DOHH2 (cell line): Measurements from ENCODE around the gene CELF5.
"Not testable (repeated sequence)": the region's sequence is repeated elsewhere in the genome, so short reads cannot be mapped to it uniquely, and the experiment has no call there.

Experiments used
- H3F3A ChIP-seq: fragments of 200-600 bp; sonication (generic), shearing (Covaris generic); 2 replicates; pipeline ENCODE4 v1.6.0; 2016; ENCODE audit warnings: antibody characterized with exemption, mild to moderate bottlenecking; ENCODE audit not compliant: control insufficient read depth, insufficient read depth
- H3K27ac ChIP-seq: fragments of 200-600 bp; sonication (generic); 2 replicates; pipeline ENCODE4 v1.5.1; 2014; ENCODE audit warnings: low read depth, mild to moderate bottlenecking, low read length, moderate library complexity
- H3K27me3 ChIP-seq: fragments of 200-600 bp; sonication (generic); 2 replicates; pipeline ENCODE4 v1.6.1; 2014; ENCODE audit warnings: mild to moderate bottlenecking, low read length, mixed read lengths; ENCODE audit not compliant: control insufficient read depth
- H3K36me3 ChIP-seq: fragments of 200-600 bp; sonication (generic); 2 replicates; pipeline ENCODE4 v1.6.1; 2014; ENCODE audit warnings: mild to moderate bottlenecking, low read length, moderate library complexity, mixed read lengths; ENCODE audit not compliant: control insufficient read depth
- H3K4me1 ChIP-seq: fragments of 200-600 bp; sonication (generic); 2 replicates; pipeline ENCODE4 v1.6.1; 2014; ENCODE audit warnings: mild to moderate bottlenecking, low read length, mixed read lengths; ENCODE audit not compliant: control insufficient read depth
- H3K4me2 ChIP-seq: fragments of 200-600 bp; sonication (generic); 2 replicates; pipeline ENCODE4 v1.6.0; 2014; ENCODE audit warnings: mild to moderate bottlenecking, low read length, moderate library complexity
- H3K4me3 ChIP-seq: fragments of 200-600 bp; sonication (generic); 2 replicates; pipeline ENCODE4 v1.5.1; 2014; ENCODE audit warnings: mild to moderate bottlenecking, low read length, mixed read lengths
- H3K79me2 ChIP-seq: fragments of 200-600 bp; sonication (generic); 2 replicates; pipeline ENCODE4 v1.6.1; 2014; ENCODE audit warnings: mild to moderate bottlenecking, low read length, mixed read lengths; ENCODE audit not compliant: control insufficient read depth
- H3K9me2 ChIP-seq: fragments of 200-600 bp; sonication (generic); replicated peaks from 2 replicates; pipeline ENCODE4 v1.6.1; 2014; ENCODE audit warnings: mild to moderate bottlenecking, low read length, mixed read lengths; ENCODE audit not compliant: control insufficient read depth
- H3K9me3 ChIP-seq: fragments of 200-600 bp; sonication (generic); 2 replicates; pipeline ENCODE4 v1.6.1; 2014; ENCODE audit warnings: antibody characterized with exemption, low read length, mixed read lengths; ENCODE audit not compliant: control insufficient read depth, insufficient read depth
- H4K20me1 ChIP-seq: fragments of 200-600 bp; sonication (generic); 2 replicates; pipeline ENCODE4 v1.6.0; 2014; ENCODE audit warnings: low read depth, mild to moderate bottlenecking, antibody characterized with exemption, low read length, moderate library complexity; ENCODE audit not compliant: control insufficient read depth, insufficient read depth
- EZH2phosphoT487 ChIP-seq: fragments of 200-600 bp; sonication (generic); IDR thresholded peaks from 2 replicates; pipeline ENCODE4 v1.6.1; 2017; ENCODE audit warnings: borderline replicate concordance, mild to moderate bottlenecking, antibody characterized with exemption, low read length, moderate library complexity, mixed read lengths
- TF ChIP-seq, protein P1 (sequence below): fragments of 200-600 bp; sonication (generic); IDR thresholded peaks from one replicate; pipeline ENCODE4 v1.5.1; 2014; ENCODE audit warnings: antibody characterized with exemption, mild to moderate bottlenecking, low read depth, low read length; ENCODE audit not compliant: poor library complexity, severe bottlenecking

The CELF5 gene

DNA sequence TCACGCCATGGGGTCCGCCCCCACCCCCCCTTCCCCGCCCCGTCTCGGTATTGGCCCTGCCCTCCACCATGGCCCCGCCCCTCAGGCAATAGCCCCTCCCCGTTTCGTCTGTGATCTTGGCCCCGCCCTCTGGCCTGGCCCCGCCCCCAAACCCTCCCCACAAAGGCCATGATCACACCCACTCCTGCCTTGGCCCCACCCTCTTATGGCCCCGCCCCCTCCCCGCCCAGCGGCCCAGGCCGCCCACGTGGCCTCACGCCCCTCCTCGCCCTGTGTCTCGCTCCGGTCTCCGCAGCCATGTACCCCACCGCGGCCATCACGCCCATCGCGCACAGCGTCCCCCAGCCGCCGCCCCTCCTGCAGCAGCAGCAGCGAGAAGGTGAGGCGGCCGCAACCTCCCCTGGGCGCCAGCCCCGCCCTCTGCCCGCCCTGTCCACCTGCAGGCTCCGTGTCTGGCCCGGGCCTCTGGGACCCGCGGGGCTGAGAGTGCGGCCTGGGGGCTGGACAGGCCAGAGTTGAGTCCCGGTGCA is 61.3 kb downstream of the CELF5 start:
- H3K79me2 ChIP-seq, result no peaks in the 10 kb centered on the region
- H3K27me3 ChIP-seq, result no peaks in the 10 kb centered on the region
- H3K4me1 ChIP-seq, result no peaks in the 10 kb centered on the region
- TF ChIP-seq, protein P1, sequence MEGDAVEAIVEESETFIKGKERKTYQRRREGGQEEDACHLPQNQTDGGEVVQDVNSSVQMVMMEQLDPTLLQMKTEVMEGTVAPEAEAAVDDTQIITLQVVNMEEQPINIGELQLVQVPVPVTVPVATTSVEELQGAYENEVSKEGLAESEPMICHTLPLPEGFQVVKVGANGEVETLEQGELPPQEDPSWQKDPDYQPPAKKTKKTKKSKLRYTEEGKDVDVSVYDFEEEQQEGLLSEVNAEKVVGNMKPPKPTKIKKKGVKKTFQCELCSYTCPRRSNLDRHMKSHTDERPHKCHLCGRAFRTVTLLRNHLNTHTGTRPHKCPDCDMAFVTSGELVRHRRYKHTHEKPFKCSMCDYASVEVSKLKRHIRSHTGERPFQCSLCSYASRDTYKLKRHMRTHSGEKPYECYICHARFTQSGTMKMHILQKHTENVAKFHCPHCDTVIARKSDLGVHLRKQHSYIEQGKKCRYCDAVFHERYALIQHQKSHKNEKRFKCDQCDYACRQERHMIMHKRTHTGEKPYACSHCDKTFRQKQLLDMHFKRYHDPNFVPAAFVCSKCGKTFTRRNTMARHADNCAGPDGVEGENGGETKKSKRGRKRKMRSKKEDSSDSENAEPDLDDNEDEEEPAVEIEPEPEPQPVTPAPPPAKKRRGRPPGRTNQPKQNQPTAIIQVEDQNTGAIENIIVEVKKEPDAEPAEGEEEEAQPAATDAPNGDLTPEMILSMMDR, result no peak
- no peak for TF ChIP-seq EZH2phosphoT487
- H3F3A ChIP-seq, result no peaks in the 10 kb centered on the region
- H4K20me1 ChIP-seq, result no peaks in the 10 kb centered on the region
- H3K9me3 ChIP-seq, result peaks cover 4% of the 10 kb centered on the region; the same call in 1 of the 2 replicates
- H3K27ac ChIP-seq, result no peak overlapping the region
- H3K4me2 ChIP-seq, result no peak overlapping the region
- no peaks in the 10 kb centered on the region for H3K9me2 ChIP-seq
- no peaks in the 10 kb centered on the region for H3K36me3 ChIP-seq
- H3K4me3 ChIP-seq, result no peak overlapping the region

GRCh38 chr19:3287814-3288213 is 63.4 kb downstream of the CELF5 start:
- Histone ChIP-seq H3F3A (no peaks in the 10 kb centered on the region), H3K27me3 (no peaks in the 10 kb centered on the region)

GRCh38 chr19:3288437-3288836 is 64.0 kb downstream of the CELF5 start:
- H3K27me3 ChIP-seq, H4K20me1 ChIP-seq, H3K9me2 ChIP-seq, H3K36me3 ChIP-seq, H3K9me3 ChIP-seq, H3K4me3 ChIP-seq, H3K4me2 ChIP-seq, H3F3A ChIP-seq, H3K79me2 ChIP-seq, H3K4me1 ChIP-seq, H3K27ac ChIP-seq: not testable (repeated sequence)

More at GRCh38 chr19:3287814-3288213, 63.4 kb downstream of the CELF5 start:
- Histone ChIP-seq H3K4me2 (no peak overlapping the region), H3K27ac (no peak overlapping the region), H3K9me3 (peaks cover 4% of the 10 kb centered on the region; the same call in 1 of the 2 replicates), H3K36me3 (no peaks in the 10 kb centered on the region), H3K4me3 (no peak overlapping the region), H3K4me1 (no peaks in the 10 kb centered on the region), H4K20me1 (no peaks in the 10 kb centered on the region), H3K9me2 (no peaks in the 10 kb centered on the region), H3K79me2 (no peaks in the 10 kb centered on the region)
- TF ChIP-seq EZH2phosphoT487, result no peak
- TF ChIP-seq, protein P1, result no peak

DNA sequence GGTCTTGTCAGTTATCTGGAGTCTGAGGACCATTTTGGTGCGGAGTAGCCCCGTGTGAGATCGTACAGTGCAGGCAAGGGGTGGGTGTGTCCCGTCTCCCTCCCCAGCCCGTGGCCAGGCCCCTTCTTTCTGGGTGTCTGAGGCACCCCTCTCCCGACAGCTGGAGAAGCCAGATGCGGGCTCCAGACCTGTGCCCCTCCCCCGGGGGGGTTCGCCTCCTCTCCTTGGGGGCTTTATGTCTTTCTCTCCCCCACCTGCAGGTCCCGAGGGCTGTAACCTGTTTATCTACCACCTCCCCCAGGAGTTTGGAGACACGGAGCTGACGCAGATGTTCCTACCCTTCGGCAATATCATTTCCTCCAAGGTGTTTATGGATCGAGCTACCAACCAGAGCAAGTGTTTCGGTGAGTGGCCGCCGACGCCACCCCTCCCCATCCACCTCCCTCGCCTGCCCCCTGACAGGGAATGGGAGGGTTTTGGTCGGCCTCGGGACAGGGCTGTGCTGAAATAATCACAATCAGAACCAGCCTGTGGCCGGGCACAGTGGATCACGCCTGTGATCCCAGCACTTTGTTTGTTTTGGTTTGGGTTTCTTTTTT is 65.6 kb downstream of the CELF5 start:
- Histone ChIP-seq H3F3A (no peaks in the 10 kb centered on the region), H3K79me2 (no peaks in the 10 kb centered on the region), H4K20me1 (no peaks in the 10 kb centered on the region), H3K9me2 (no peaks in the 10 kb centered on the region), H3K36me3 (no peaks in the 10 kb centered on the region), H3K9me3 (peaks cover 3% of the 10 kb centered on the region; the same call in 1 of the 2 replicates), H3K4me3 (no peak overlapping the region), H3K27ac (no peak overlapping the region), H3K4me2 (no peak overlapping the region), H3K27me3 (no peaks in the 10 kb centered on the region), H3K4me1 (no peaks in the 10 kb centered on the region)
- TF ChIP-seq, protein P1, result no peak
- no peak for TF ChIP-seq EZH2phosphoT487

DNA sequence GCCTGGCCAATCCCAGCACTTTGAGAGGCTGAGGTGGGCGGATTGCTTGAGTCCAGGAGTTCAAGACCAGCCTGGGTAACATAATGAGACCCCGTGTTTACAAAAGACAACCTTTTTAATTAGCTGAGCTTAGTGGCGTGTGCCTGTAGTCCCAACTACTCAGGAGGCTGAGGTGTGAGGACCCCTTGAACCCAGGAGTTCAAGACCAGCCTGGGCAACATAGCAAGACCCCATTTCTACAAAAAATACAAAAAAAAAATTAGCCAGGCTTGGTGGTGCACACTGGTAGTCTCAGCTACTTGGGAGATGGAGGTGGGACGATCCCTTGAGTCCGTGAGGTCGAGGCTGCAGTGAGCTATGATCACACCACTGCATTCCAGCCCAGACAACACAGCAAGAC is 66.4 kb downstream of the CELF5 start:
- not testable (repeated sequence) for H3K4me3 ChIP-seq, H3K4me2 ChIP-seq, H3K27me3 ChIP-seq, H3K27ac ChIP-seq, H3K4me1 ChIP-seq, H3F3A ChIP-seq, H3K36me3 ChIP-seq, H3K9me2 ChIP-seq, H3K79me2 ChIP-seq, H3K9me3 ChIP-seq, H4K20me1 ChIP-seq
